Measurements from ENCODE around the gene OSBPL2. TPM values are rescaled to one million over a fixed set of nuclear protein-coding genes. Genes with fewer than 3 reads are reported as not detected.

OSBPL2 gene
- total RNA-seq, 4 donors from 2014 or later, result 24.3 to 35.9 (median 26.3) TPM

DNA sequence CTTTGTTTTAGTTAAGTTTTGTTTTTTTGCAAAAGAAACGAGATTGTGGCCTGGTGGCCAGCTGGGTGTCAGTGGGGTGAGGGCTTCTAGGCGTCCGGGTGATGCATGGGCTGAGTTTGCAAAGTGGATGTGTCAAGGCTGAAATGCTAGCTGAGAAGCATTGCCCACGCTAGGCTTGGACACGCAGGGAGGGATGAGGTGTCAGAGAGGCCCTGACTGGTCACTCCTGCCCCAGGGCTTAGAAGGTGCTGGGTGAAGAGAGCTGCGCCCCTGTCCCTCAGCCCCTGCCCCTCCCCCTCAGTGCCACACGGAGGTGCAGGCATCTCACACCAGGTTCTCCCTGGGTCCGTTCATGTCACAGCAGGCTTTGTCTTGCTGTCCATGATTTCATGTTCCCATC lies 8.1 kb downstream of the OSBPL2 start:
- ATAC-seq (ENCODE audit: low FRiP score), result no peak
- TF ChIP-seq, protein P1, sequence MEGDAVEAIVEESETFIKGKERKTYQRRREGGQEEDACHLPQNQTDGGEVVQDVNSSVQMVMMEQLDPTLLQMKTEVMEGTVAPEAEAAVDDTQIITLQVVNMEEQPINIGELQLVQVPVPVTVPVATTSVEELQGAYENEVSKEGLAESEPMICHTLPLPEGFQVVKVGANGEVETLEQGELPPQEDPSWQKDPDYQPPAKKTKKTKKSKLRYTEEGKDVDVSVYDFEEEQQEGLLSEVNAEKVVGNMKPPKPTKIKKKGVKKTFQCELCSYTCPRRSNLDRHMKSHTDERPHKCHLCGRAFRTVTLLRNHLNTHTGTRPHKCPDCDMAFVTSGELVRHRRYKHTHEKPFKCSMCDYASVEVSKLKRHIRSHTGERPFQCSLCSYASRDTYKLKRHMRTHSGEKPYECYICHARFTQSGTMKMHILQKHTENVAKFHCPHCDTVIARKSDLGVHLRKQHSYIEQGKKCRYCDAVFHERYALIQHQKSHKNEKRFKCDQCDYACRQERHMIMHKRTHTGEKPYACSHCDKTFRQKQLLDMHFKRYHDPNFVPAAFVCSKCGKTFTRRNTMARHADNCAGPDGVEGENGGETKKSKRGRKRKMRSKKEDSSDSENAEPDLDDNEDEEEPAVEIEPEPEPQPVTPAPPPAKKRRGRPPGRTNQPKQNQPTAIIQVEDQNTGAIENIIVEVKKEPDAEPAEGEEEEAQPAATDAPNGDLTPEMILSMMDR (IDR thresholded peaks at IDR 0.05), result no peak
- no peak for DNase-seq (ENCODE audit: low spot score)

GRCh38 chr20:62246872-62247652 lies 8.7 kb downstream of the OSBPL2 start:
- DNase-seq (ENCODE audit: low spot score) (no peak), ATAC-seq (ENCODE audit: low FRiP score) (no peak)
- TF ChIP-seq, protein P1 (IDR thresholded peaks at IDR 0.05), result no peak

DNA sequence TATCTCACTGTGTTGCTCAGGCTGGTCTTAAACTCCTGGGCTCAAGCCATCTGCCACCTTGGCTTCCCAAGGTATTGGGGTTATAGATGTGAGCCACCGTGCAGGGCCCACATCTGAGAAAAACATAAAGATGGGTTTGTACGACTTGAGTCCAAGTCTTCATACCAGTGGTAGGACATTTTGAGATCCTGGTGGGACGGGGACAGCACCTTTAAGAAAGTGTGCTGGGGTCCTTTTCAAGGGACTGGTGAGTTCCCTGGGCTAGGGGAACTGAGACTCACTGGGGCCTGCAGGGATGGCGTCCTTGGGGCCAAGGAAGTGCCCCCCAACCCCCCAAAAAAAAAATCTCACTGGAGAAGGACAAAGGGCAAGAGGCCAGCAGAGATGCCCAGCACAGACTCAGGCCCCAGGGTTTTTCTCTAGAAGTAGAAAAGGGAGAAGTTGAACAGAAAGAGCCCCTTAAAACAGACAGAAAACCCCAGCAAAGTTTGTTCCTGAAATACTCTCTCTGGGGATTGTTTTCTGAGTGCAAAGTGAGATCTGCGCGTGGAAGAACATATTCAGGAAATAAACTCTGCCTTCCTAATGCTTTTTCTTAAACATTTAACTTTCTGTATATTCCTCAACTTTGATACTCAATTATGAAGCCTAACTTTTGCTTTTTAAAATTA lies 10.7 kb downstream of the OSBPL2 start:
- TF ChIP-seq, protein P1 (IDR thresholded peaks at IDR 0.05), result no peak
- DNase-seq (ENCODE audit: low spot score), result no peak
- no peak for ATAC-seq (ENCODE audit: low FRiP score)

- TF ChIP-seq, protein P1 (IDR thresholded peaks at IDR 0.05), result no peak
- DNase-seq (ENCODE audit: low spot score) (no peak), ATAC-seq (ENCODE audit: low FRiP score) (no peak)
These were observed 14.1 kb downstream of the OSBPL2 start for GRCh38 chr20:62252342-62252966.

DNA sequence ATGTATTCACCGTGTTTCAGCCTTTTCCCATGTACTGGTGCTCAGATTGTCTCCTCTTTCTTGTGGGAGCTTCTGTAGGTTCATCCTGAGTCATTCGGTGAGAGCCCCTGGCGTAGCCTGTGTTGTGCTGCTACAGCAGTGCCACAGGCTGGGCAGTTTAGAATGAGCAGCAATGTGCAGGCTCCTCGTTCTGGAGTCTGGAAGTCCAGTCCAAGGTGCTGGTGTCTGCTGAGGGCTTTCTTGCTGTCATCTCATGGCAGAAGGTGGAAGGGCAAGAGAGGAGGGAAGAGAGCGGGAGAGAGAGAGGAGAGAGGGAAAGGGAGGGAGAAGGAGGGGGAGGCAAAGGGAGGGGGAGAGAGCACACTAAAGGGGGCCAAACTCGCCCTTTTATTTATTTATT lies 15.1 kb downstream of the OSBPL2 start:
- TF ChIP-seq, protein P1 (IDR thresholded peaks at IDR 0.05), result no peak
- ATAC-seq (ENCODE audit: low FRiP score) (no peak), DNase-seq (ENCODE audit: low spot score) (no peak)

- DNase-seq (ENCODE audit: low spot score) (no peak), ATAC-seq (ENCODE audit: low FRiP score) (peak; percentile 16)
- TF ChIP-seq, protein P1 (IDR thresholded peaks at IDR 0.05), result no peak
These were observed 15.9 kb downstream of the OSBPL2 start for GRCh38 chr20:62254021-62254724.

Measured in omental fat pad (tissue), 4 donors.